Activated T-helper 2 cell treated with anti-CD3 and anti-CD28 coated beads, Interferon-gamma antibody, Interleukin-2, Interleukin-4, amounts not matched to agents 10 μg/mL and 5 μg/mL and 100 μg/mL, durations not matched to agents 14 hours and 24 hours and 36 hours (primary cell): Measurements from ENCODE around the gene SNX13. TPM values are rescaled to one million over a fixed set of nuclear protein-coding genes. Genes with fewer than 3 reads are reported as not detected.
"Not testable (repeated sequence)": the region's sequence is repeated elsewhere in the genome, so short reads cannot be mapped to it uniquely, and the experiment has no call there.

Experiments
- DNase-seq: peaks from one replicate; pipeline ENCODE4 v3.0.0; 2021; ENCODE audit warnings: low spot score
- H3K27ac Mint-ChIP-seq: one replicate; pipeline ENCODE4 v1.8.0; 2021; ENCODE audit warnings: mixed read lengths
- H3K27me3 Mint-ChIP-seq: one replicate; pipeline ENCODE4 v1.8.0; 2021; ENCODE audit warnings: low read depth, mixed read lengths
- H3K36me3 Mint-ChIP-seq: one replicate; pipeline ENCODE4 v1.8.0; 2021; ENCODE audit warnings: low read depth, mixed read lengths
- H3K4me1 Mint-ChIP-seq: one replicate; pipeline ENCODE4 v1.8.0; 2021; ENCODE audit warnings: low read depth, mixed read lengths
- H3K4me3 Mint-ChIP-seq: one replicate; pipeline ENCODE4 v1.8.0; 2021; ENCODE audit warnings: low read depth, mild to moderate bottlenecking, moderate library complexity, mixed read lengths
- H3K9me3 Mint-ChIP-seq: one replicate; pipeline ENCODE4 v1.8.0; 2021; ENCODE audit warnings: mixed read lengths
- intact Hi-C: fragments of 100-400 bp; cut with micrococcal nuclease; formaldehyde crosslinking; loops from one replicate; pipeline ENCODE4 v1.15.1; 2023
- total RNA-seq: library from RNA; stranded (reverse); gene quantifications from 2 replicates; pipeline ENCODE4 v1.2.3, GENCODE V29; 2022

The SNX13 gene
- total RNA-seq, 1 donor from 2014 or later, result 21.9 TPM

DNA sequence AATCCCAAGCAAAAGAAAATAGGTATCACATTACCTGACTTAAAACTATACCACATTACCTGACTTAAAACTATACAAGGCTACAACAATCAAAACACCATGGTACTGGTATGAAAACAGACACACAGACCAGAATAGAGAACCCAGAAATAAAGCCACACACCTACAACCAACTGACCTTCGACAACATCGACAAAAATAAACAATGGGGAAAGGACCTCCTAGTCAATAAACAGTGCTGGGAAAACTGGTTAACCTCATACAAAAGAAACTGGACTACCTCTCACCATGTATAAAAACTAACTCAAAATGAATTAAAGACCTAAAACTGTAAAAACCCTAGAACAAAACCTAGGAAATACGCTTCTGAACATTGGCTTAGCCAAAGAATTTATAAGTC lies 22.5 kb downstream of the SNX13 start:
- Mint-ChIP-seq H3K27me3 (no peaks in the 10 kb centered on the region), H3K9me3 (no peaks in the 10 kb centered on the region), H3K27ac (no peak overlapping the region), H3K4me1 (no peaks in the 10 kb centered on the region), H3K36me3 (no peaks in the 10 kb centered on the region), H3K4me3 (no peak overlapping the region)
- intact Hi-C loops, result no loop called here
- DNase-seq, result no peak

DNA sequence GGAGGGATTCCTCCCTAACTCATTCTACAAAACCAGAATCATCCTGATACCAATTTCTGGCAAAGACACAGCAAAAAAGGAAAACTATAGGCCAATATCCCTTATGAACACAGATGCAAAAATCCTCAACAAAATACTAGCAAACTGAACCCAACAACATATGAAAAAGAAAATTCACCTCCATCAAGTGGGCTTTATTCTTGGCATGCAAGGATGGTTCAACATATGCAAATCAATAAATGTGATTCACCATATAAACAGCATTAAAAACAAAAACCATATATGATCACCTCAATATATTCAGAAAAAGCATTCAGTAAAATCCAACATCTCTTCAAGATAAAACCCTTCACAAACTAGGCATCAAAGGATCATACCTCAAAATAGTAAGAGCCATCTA lies 23.5 kb downstream of the SNX13 start:
- Mint-ChIP-seq H3K4me1 (no peaks in the 10 kb centered on the region), H3K36me3 (no peaks in the 10 kb centered on the region), H3K4me3 (no peak overlapping the region), H3K27ac (no peak overlapping the region), H3K9me3 (no peaks in the 10 kb centered on the region), H3K27me3 (no peaks in the 10 kb centered on the region)
- no peak for DNase-seq
- intact Hi-C loops, result no loop called here

DNA sequence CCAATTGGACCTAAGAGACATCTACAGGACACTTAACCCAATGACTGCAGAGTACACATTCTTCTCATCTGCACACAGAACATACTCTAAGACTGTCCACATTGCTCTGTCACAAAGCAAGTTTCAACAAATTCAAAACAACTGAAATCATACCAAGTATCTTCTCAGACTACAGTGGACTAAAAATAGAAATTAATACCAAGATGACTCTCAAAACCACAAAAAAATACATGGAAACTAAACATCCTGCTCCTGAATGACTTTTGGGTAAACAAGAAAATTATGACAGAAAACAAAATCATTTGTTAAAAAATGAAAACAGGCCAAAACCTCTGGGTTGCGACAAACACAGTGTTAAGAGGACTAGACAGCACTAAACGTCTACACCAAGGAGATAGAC lies 24.5 kb downstream of the SNX13 start:
- Mint-ChIP-seq H3K4me1 (no peaks in the 10 kb centered on the region), H3K4me3 (no peak overlapping the region), H3K36me3 (peaks cover under 1% of the 10 kb centered on the region), H3K27ac (no peak overlapping the region), H3K9me3 (peaks cover under 1% of the 10 kb centered on the region), H3K27me3 (no peaks in the 10 kb centered on the region)
- intact Hi-C loops, result no loop called here
- no peak for DNase-seq

DNA sequence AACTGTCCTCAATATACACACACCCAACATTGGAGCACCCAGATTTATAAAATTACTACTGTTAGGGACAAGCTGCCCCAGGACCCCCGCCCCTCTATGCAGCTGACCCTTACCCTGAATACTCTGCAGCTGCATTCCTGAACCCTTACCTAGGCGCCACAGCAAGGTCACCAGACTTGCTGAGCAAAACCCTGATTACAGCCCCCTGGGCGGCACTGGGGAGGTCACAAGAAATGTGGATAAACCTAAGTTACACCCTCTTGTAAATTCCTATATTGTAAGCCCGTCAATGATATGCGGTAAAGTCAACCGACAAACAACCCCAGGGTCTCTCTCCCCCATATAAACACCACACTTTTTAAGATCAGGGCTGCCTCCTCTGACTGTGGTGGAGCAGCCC lies 25.1 kb downstream of the SNX13 start:
- DNase-seq, result no peak
- intact Hi-C loops, result no loop called here
- H3K27ac Mint-ChIP-seq, result no peak overlapping the region
- H3K9me3 Mint-ChIP-seq, result peaks cover 6% of the 10 kb centered on the region
- no peaks in the 10 kb centered on the region for H3K27me3 Mint-ChIP-seq
- peaks cover 3% of the 10 kb centered on the region for H3K4me1 Mint-ChIP-seq
- H3K36me3 Mint-ChIP-seq, result peaks cover 7% of the 10 kb centered on the region
- H3K4me3 Mint-ChIP-seq, result no peak overlapping the region

DNA sequence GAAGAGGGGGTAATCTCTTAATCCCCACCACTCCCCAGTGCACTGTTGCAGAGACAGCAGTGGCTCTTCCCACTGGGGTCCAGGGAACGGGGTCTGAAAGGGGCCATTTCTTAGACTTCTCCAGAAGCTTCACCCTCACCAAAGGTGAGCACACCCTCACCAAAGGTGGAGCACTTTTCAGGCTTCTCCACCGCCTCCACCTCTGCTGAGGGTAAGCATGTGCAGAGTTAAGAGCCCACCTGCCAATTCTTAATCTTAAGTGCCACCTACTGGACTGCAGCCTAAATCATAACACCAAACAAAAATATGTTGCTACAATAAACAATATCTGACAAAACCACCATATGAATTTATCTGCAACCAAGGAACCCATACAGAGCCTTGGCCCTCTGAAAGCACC lies 27.0 kb downstream of the SNX13 start:
- intact Hi-C loops, result no loop called here
- Mint-ChIP-seq H3K4me1 (peaks cover 4% of the 10 kb centered on the region), H3K9me3 (peaks cover 22% of the 10 kb centered on the region), H3K27me3 (no peaks in the 10 kb centered on the region), H3K27ac (no peak overlapping the region), H3K36me3 (peaks cover 19% of the 10 kb centered on the region), H3K4me3 (no peak overlapping the region)
- DNase-seq, result no peak

DNA sequence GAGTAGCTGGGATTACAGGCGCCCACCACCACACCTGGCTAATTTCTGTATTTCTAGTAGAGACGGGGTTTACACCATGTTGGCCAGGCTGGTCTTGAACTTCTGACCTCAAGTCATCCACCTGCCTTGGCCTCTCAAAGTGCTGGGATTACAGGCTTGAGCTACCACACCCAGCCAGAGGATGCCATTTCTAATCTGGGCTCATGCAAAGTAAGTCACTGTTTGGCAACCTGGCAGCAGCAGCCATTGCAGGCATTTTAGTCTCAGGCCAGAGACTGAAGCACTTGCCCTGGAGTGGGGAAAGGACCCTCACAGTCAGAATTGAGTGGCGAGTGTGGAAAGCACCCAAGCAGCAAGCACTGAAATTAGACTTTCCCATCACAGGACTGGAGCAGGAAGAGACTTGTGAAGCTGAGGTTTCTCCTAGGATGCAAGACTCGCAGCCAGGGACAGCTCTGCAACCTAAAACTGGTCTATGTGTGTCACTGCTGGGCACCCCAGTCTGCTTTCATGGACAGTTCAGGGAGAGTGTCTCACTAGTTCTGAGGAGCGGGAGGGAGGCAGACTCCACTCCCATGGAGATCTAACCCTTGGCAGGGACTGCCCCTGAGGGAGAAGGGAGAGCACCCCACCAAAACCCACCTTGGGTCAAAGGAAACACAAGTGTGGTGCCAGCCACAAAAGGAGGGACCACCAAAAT lies 27.6 kb downstream of the SNX13 start:
- H3K27ac Mint-ChIP-seq, result no peak overlapping the region
- intact Hi-C loops, result no loop called here
- peaks cover 22% of the 10 kb centered on the region for H3K9me3 Mint-ChIP-seq
- no peak for DNase-seq
- no peaks in the 10 kb centered on the region for H3K27me3 Mint-ChIP-seq
- peaks cover 4% of the 10 kb centered on the region for H3K4me1 Mint-ChIP-seq
- peaks cover 22% of the 10 kb centered on the region for H3K36me3 Mint-ChIP-seq
- H3K4me3 Mint-ChIP-seq, result no peak overlapping the region

DNA sequence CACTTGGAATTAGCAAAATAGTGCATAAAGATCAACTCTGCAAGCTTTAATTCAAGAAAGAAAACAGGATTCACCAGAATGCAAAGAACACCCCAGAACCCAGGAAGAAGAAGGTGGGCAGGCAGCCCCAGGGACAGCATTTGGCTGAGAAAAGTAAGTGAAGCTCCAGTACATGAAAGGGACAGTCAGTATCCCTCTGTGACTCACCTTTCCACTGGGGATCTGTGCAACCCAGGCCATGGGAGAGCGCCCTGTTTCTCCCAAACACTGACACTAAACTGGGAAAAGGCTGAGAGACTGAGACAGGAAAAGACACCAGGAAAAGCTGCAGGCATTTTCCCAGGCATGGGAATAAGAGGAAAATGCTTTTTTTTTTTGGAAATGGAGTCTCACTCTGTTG lies 28.2 kb downstream of the SNX13 start:
- Mint-ChIP-seq H3K27ac (no peak overlapping the region), H3K9me3 (peaks cover 22% of the 10 kb centered on the region), H3K27me3 (no peaks in the 10 kb centered on the region), H3K4me1 (peaks cover 6% of the 10 kb centered on the region), H3K36me3 (peaks cover 26% of the 10 kb centered on the region), H3K4me3 (no peak overlapping the region)
- intact Hi-C loops, result no loop called here
- no peak for DNase-seq

DNA sequence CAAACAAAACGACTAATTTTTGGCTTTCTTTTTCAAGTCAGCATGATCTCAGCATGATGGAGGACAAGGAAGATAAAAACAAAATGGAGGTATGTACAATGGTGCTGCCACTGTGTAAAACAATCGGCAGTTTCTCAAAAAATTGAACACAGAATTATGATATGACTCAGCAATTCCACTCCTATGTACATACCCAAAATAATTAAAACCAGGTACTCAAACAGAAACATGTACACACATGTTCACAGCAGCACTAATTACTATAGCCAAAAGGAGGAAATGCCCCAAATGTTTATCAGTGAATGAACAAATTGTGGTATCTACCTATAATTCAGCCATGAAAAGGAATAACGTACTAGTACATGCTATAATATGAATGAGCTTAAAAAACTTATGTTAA lies 29.9 kb downstream of the SNX13 start:
- H3K27ac Mint-ChIP-seq, result no peak overlapping the region
- H3K9me3 Mint-ChIP-seq, result peaks cover 22% of the 10 kb centered on the region
- DNase-seq, result no peak
- intact Hi-C loops, result no loop called here
- no peaks in the 10 kb centered on the region for H3K27me3 Mint-ChIP-seq
- H3K4me1 Mint-ChIP-seq, result peaks cover 9% of the 10 kb centered on the region
- H3K4me3 Mint-ChIP-seq, result no peak overlapping the region
- H3K36me3 Mint-ChIP-seq, result peaks cover 28% of the 10 kb centered on the region

DNA sequence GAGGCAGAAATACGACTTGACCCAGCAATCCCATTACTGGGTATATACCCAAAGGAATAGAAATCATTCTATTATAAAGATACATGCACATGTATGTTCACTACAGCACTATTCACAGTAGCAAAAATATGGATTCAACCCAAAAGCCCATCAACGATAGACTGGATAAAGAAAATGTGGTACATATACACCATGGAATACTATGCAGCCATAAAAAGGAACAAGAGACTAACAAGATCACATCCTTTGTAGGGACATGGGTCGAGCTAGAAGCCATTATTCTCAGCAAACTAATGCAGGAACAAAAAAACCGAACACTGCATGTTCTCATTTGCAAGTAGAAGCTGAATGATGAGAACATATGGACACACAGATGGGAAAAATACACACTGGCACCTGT lies 31.0 kb downstream of the SNX13 start:
- Mint-ChIP-seq H3K9me3 (peaks cover 22% of the 10 kb centered on the region), H3K36me3 (peaks cover 28% of the 10 kb centered on the region)
- H3K4me1 Mint-ChIP-seq, intact Hi-C loops, H3K4me3 Mint-ChIP-seq, H3K27ac Mint-ChIP-seq, H3K27me3 Mint-ChIP-seq, DNase-seq: not testable (repeated sequence)

DNA sequence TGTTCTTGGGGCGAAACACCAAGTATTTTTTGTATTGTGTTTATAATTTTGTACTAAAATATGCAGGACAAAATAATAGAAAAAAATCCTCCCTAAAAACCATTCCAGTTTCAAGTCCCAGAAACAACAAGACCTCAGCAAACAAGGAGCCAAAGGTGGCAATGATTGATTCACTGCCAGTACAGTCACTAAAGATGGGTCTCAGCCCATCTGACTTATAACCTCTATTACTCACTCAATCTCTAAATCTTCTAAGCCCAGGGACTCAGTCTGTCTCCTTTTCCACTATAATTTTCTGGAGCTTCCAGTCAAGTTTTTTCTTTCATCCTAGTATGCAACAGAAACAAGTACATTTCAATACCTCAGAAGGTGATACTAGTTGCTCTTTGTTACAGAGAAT lies 33.3 kb downstream of the SNX13 start:
- H3K27me3 Mint-ChIP-seq, result no peaks in the 10 kb centered on the region
- peaks cover 28% of the 10 kb centered on the region for H3K36me3 Mint-ChIP-seq
- intact Hi-C loops, result no loop called here
- H3K27ac Mint-ChIP-seq, result no peak overlapping the region
- DNase-seq, result no peak
- peaks cover 15% of the 10 kb centered on the region for H3K4me1 Mint-ChIP-seq
- no peak overlapping the region for H3K4me3 Mint-ChIP-seq
- H3K9me3 Mint-ChIP-seq, result peaks cover 22% of the 10 kb centered on the region

DNA sequence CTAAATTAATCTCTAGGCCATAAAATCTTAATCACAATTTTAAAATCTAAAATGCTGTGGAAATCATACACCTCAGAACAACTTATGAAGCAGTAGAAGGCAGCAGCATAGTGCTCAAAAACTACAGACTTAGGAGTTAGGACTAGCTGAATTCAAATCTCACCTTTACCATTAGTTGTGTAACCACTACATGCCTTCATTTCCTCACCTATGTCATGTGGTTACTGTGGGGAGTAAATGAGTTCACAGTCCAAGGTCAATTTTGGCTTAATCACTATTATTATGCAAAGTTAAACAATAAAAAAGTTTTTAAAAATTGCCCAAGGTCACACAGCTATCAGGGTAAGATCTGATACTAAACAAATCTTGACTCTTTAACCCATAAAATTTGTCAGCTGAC lies 37.0 kb downstream of the SNX13 start:
- intact Hi-C loops, result no loop called here
- H3K27ac Mint-ChIP-seq, result no peak overlapping the region
- DNase-seq, result no peak
- H3K9me3 Mint-ChIP-seq, result no peaks in the 10 kb centered on the region
- H3K4me1 Mint-ChIP-seq, result peaks cover 10% of the 10 kb centered on the region
- no peak overlapping the region for H3K4me3 Mint-ChIP-seq
- H3K36me3 Mint-ChIP-seq, result peaks cover 10% of the 10 kb centered on the region
- H3K27me3 Mint-ChIP-seq, result no peaks in the 10 kb centered on the region

DNA sequence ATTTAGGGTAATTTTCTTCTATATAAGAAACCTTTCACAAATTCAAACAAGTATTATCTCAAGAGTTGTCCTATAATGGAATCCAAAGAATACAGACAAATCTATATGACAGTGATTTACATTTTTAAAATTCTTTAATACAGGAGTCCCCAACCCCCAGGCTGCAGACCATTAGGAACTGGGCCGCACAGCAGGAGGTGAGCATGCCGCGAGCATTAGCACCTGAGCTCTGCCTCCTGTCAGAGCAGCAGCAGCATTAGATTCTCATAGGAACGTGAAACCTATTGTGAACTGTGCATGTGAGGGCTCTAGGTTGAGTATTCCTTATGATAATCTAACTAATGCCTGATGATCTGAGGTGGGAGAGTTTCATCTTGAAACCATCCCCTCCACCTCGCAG lies 37.7 kb downstream of the SNX13 start:
- H3K9me3 Mint-ChIP-seq, result no peaks in the 10 kb centered on the region
- intact Hi-C loops, result no loop called here
- no peak overlapping the region for H3K27ac Mint-ChIP-seq
- peaks cover 10% of the 10 kb centered on the region for H3K4me1 Mint-ChIP-seq
- peaks cover 6% of the 10 kb centered on the region for H3K36me3 Mint-ChIP-seq
- no peak overlapping the region for H3K4me3 Mint-ChIP-seq
- no peaks in the 10 kb centered on the region for H3K27me3 Mint-ChIP-seq
- no peak for DNase-seq

DNA sequence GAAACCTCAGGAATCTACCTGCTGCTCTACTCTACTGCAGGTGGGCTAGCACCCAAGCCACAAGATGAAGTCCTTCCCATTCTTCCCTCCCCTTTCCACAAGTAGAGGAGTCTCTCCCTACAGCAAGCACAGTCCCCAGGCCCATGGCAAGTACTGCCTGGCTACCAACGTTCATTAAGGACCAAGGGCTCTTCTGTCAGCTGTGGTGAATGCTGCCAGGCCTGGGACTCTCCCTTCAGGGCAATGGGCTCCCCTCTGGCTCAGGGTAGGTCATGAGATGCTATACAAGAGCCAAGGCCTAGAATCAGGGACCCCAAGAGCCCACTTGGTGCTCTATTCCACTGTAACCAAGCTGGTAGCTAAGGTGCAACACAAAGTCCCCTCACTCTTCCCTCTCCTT lies 39.8 kb downstream of the SNX13 start:
- no peak for DNase-seq
- Mint-ChIP-seq H3K36me3 (no peaks in the 10 kb centered on the region), H3K27me3 (no peaks in the 10 kb centered on the region), H3K9me3 (no peaks in the 10 kb centered on the region), H3K4me3 (no peak overlapping the region), H3K4me1 (peaks cover 6% of the 10 kb centered on the region), H3K27ac (no peak overlapping the region)
- intact Hi-C loops, result no loop called here

DNA sequence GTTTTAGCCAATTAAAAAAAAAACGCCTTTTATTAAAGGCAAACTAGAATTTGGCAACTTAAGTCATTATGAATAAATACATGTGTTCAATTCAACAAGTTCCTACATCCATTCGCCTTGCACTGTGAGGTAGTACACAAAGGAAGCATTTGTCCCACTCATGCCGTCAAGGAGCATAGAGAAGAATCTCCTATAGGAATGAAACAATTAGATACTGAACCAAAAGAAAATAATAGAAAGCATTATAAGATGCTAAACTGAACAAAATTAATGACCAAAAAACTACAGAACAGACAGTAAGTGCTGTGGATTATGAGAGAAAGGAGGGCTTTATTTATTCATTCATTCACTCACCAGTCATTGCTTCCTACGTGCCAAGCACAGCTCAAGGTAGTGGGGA lies 42.2 kb downstream of the SNX13 start:
- no peak overlapping the region for H3K27ac Mint-ChIP-seq
- no peak for DNase-seq
- no peak overlapping the region for H3K4me3 Mint-ChIP-seq
- H3K36me3 Mint-ChIP-seq, result no peaks in the 10 kb centered on the region
- intact Hi-C loops, result no loop called here
- H3K4me1 Mint-ChIP-seq, result no peaks in the 10 kb centered on the region
- H3K9me3 Mint-ChIP-seq, result no peaks in the 10 kb centered on the region
- no peaks in the 10 kb centered on the region for H3K27me3 Mint-ChIP-seq
